ENCODE measurements around the gene PLXNA4. TPM values are rescaled to one million over a fixed set of nuclear protein-coding genes. Genes with fewer than 3 reads are reported as not detected.

The PLXNA4 gene
- total RNA-seq, 2 donors from 2014 or later: 0.99 to 1.1 TPM

GRCh38 chr7:132536654-132537395 is 39.4 kb downstream of the PLXNA4 start:
- ATAC-seq (replicated peaks in 1 of 2) (no peak), DNase-seq (no peak)
- Mint-ChIP-seq H3K4me1 (ENCODE audit: low read depth) (peaks cover 8% of the 10 kb centered on the region), H3K27me3 (ENCODE audit: low read depth) (no peaks in the 10 kb centered on the region), H3K36me3 (ENCODE audit: insufficient read depth in 2 of 2) (no peaks in the 10 kb centered on the region), H3K4me3 (no peak overlapping the region), H3K9me3 (no peaks in the 10 kb centered on the region), H3K27ac (no peak overlapping the region)

DNA sequence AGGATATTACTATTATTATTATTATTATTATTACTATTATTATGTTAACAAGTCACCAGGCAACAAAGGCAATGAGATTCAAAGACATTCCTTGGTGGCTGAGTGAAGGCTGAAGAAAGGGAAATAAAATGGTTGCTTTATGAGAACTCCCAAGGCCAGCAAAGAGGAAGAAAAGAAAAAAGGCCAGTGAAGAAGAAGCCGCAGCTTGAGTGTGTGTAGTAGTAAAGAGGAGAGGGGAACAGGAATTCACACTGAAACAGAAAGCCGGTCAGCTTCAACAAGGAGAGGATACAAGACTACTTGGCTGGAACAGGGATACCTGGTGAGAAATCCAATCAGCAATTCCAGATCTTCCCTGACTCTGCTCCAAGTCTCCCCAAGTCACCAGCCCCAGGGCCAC is 42.4 kb downstream of the PLXNA4 start:
- H3K27me3 Mint-ChIP-seq (ENCODE audit: low read depth): no peaks in the 10 kb centered on the region
- no peaks in the 10 kb centered on the region for H3K36me3 Mint-ChIP-seq (ENCODE audit: insufficient read depth in 2 of 2)
- ATAC-seq (replicated peaks in 1 of 2) (no peak), DNase-seq (no peak)
- no peak overlapping the region for H3K4me3 Mint-ChIP-seq
- H3K27ac Mint-ChIP-seq: no peak overlapping the region
- H3K4me1 Mint-ChIP-seq (ENCODE audit: low read depth): peaks cover 9% of the 10 kb centered on the region
- no peaks in the 10 kb centered on the region for H3K9me3 Mint-ChIP-seq

- H3K27ac Mint-ChIP-seq: no peak overlapping the region
- H3K9me3 Mint-ChIP-seq: no peaks in the 10 kb centered on the region
- no peaks in the 10 kb centered on the region for H3K36me3 Mint-ChIP-seq (ENCODE audit: insufficient read depth in 2 of 2)
- DNase-seq: no peak
- ATAC-seq (replicated peaks in 1 of 2): no peak
- H3K4me1 Mint-ChIP-seq (ENCODE audit: low read depth): peaks cover 9% of the 10 kb centered on the region
- no peaks in the 10 kb centered on the region for H3K27me3 Mint-ChIP-seq (ENCODE audit: low read depth)
- H3K4me3 Mint-ChIP-seq: no peak overlapping the region
These were observed 44.0 kb downstream of the PLXNA4 start for GRCh38 chr7:132532281-132532680.

DNA sequence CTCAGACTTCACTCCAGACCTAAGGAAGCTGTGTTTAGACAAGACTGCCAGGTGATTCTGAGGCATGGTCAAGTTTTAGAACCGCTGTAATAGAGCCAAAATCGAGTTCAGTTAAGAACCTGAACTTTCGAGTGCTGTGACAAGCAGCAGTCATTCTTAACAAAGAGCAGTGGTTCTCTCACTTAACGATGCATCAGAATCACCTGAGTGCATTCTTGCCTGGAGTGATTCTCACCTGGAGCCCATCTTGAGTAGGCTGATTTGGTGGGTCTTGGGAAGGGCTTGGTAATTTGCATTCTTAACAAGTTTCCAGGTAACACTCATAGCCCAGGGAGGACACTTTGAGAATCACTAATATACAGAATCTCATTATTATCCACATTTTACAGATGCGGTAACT is 44.7 kb downstream of the PLXNA4 start:
- no peak overlapping the region for H3K4me3 Mint-ChIP-seq
- DNase-seq: no peak
- no peak for ATAC-seq (replicated peaks in 1 of 2)

GRCh38 chr7:132528695-132529094 is 47.6 kb downstream of the PLXNA4 start:
- Mint-ChIP-seq H3K4me3 (no peak overlapping the region), H3K27me3 (ENCODE audit: low read depth) (no peaks in the 10 kb centered on the region), H3K4me1 (ENCODE audit: low read depth) (peaks cover 21% of the 10 kb centered on the region), H3K36me3 (ENCODE audit: insufficient read depth in 2 of 2) (no peaks in the 10 kb centered on the region), H3K9me3 (no peaks in the 10 kb centered on the region), H3K27ac (no peak overlapping the region)
- no peak for DNase-seq
- peak in 1 of 2 donors; percentile 57 for ATAC-seq (replicated peaks in 1 of 2)

More for the DNA sequence above, 44.7 kb downstream of the PLXNA4 start:
- Mint-ChIP-seq H3K36me3 (ENCODE audit: insufficient read depth in 2 of 2) (no peaks in the 10 kb centered on the region), H3K27me3 (ENCODE audit: low read depth) (no peaks in the 10 kb centered on the region), H3K9me3 (no peaks in the 10 kb centered on the region), H3K27ac (no peak overlapping the region), H3K4me1 (ENCODE audit: low read depth) (peaks cover 13% of the 10 kb centered on the region)

DNA sequence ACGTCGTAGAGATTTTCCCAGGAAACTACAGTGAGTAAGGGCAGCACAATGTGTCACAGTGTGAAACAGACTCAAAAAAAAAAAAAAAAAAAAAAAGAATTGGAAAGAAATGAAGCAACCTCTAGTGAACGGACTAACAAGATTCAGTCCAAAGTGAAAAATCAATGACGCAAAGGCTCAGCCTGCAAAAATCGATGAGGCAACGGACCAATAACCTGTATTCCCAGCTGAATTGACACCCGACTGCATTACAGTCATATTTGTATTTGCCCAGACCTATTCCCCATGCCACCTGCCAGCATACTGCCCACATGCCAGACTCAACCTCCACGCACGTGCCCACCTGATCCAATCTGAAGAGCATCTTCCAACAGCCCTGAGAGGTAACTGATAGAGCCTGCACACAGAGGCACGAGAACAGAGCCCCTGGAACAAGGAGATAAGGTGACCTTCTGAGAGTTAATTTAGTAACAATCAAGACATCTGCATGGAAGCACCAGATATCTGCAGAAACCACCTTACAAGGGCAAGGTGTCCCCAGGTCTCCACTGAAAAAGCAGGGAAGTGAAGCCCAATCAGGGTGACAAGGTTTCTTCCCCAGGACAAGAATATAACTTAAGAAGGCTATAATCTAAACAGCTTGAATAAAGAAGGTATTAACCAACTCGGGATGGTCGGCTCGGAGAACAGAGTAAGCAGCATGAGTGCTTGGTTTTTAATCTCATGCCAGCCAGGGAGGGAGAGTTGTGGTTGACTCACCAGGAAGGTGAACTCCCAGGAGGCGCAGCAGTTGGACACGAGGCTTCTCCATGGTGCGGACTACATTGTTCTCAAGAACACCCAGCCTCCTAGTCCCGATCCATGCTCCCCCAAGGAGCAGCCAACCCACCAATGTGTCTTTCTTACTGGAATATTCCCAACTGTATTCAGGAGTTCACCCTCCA is 48.5 kb downstream of the PLXNA4 start:
- Mint-ChIP-seq H3K4me1 (ENCODE audit: low read depth) (peaks cover 21% of the 10 kb centered on the region), H3K27ac (no peak overlapping the region), H3K9me3 (no peaks in the 10 kb centered on the region), H3K36me3 (ENCODE audit: insufficient read depth in 2 of 2) (no peaks in the 10 kb centered on the region), H3K4me3 (no peak overlapping the region), H3K27me3 (ENCODE audit: low read depth) (no peaks in the 10 kb centered on the region)
- DNase-seq: no peak
- ATAC-seq (replicated peaks in 1 of 2): no peak

DNA sequence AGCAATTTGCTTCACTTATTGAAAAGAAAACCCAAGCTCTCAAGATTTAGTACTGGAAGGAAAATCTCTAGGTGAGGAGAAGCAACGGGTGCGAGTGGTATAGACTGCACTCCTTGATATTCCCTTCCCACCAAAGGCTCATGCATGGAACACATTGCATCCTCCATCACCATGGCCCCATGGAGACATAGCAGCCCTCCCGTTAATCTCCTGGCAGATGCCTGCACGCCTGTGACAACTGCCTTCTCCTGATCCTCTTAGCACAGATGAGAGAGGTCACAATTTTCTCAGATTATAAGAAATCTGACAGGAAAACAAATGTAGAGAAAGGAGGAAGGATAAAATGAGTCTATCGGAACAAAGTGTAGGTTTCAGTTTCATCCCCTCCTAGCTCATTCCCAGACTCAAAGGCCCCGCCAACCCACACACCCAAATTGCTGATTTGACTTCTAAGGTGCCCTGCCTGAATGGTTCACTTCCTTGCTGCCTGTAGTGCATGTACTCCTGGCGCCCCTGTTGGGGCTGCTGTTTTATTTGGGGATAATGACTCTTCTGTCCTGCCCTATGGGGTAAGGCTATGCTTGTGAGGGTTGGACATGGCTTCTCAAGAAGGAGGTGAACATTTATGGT is 50.0 kb downstream of the PLXNA4 start:
- Mint-ChIP-seq H3K36me3 (ENCODE audit: insufficient read depth in 2 of 2) (no peaks in the 10 kb centered on the region), H3K27me3 (ENCODE audit: low read depth) (no peaks in the 10 kb centered on the region), H3K4me1 (ENCODE audit: low read depth) (peaks cover 18% of the 10 kb centered on the region), H3K27ac (no peak overlapping the region), H3K4me3 (peak overlapping the region; percentile 12 to 33), H3K9me3 (no peaks in the 10 kb centered on the region)
- ATAC-seq (replicated peaks in 1 of 2) (peak; percentile 66 to 85), DNase-seq (peak; percentile 12 to 27)

DNA sequence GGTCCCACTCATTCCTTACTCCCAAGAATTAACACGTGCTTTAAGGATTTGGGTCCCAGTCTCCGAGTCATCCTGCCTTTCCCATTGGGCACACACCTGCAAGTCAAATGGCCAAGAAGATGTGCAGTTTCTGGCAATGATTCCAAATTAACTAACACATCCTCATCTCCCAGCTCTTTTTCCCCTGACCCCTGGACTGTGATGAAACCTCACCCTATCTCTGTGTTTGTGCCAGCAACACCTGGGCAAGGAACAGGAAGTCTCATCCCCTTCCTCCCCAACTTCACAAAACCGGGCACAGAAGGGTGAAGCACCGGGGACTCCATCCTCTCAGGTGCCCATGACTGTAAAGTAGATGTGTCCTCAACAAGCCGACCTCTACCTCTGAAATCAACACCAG is 54.8 kb downstream of the PLXNA4 start:
- no peak for DNase-seq
- H3K9me3 Mint-ChIP-seq: no peaks in the 10 kb centered on the region
- H3K27me3 Mint-ChIP-seq (ENCODE audit: low read depth): no peaks in the 10 kb centered on the region
- H3K36me3 Mint-ChIP-seq (ENCODE audit: insufficient read depth in 2 of 2): no peaks in the 10 kb centered on the region
- H3K4me1 Mint-ChIP-seq (ENCODE audit: low read depth): peaks cover 6% of the 10 kb centered on the region
- ATAC-seq (replicated peaks in 1 of 2): no peak
- no peak overlapping the region for H3K27ac Mint-ChIP-seq
- H3K4me3 Mint-ChIP-seq: no peak overlapping the region

- Mint-ChIP-seq H3K36me3 (ENCODE audit: insufficient read depth in 2 of 2) (no peaks in the 10 kb centered on the region), H3K4me3 (no peak overlapping the region), H3K9me3 (no peaks in the 10 kb centered on the region), H3K4me1 (ENCODE audit: low read depth) (no peaks in the 10 kb centered on the region), H3K27ac (no peak overlapping the region), H3K27me3 (ENCODE audit: low read depth) (no peaks in the 10 kb centered on the region)
- ATAC-seq (replicated peaks in 1 of 2) (no peak), DNase-seq (no peak)
These were observed 55.5 kb downstream of the PLXNA4 start for GRCh38 chr7:132520591-132521280.

DNA sequence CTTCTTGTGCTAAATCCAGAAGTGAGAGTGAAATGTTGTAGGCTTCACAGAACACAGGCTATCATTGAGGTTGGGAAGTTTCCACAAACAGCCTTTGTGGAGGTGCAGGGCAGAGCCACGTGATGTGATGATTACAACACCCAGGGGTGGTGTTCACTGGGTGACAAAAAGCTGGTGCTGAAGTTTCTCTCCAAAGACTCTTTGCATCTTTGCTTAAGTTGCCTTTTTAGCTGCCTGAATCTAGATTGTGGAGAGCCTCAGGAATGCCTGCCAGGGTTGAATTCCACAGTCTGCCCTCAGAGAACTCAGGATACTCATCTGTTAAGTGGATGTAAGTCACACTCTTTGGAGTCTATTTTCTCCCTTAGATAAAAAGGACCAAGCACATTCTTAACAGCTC is 56.3 kb downstream of the PLXNA4 start:
- Mint-ChIP-seq H3K9me3 (no peaks in the 10 kb centered on the region), H3K36me3 (ENCODE audit: insufficient read depth in 2 of 2) (no peaks in the 10 kb centered on the region), H3K4me1 (ENCODE audit: low read depth) (no peaks in the 10 kb centered on the region), H3K27ac (no peak overlapping the region), H3K27me3 (ENCODE audit: low read depth) (no peaks in the 10 kb centered on the region), H3K4me3 (no peak overlapping the region)
- DNase-seq (no peak), ATAC-seq (replicated peaks in 1 of 2) (no peak)

DNA sequence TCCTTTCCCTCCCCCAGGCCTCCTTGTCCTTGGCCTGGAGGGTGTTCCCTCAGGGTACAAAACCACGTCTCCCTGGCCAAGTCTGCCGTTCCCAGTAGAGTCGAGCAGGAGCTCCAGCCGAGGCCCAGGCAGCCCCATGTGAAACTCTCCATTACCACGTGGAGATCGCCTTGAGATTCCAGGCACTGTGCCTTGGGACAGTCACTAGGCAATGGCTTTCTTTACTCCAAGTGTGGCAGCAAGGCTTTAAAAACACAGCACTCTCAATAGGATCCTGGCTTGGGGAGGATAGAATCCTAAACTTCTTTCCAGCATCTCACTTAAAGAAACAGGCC is 57.5 kb downstream of the PLXNA4 start:
- H3K4me1 Mint-ChIP-seq (ENCODE audit: low read depth): no peaks in the 10 kb centered on the region
- DNase-seq: no peak
- no peak overlapping the region for H3K4me3 Mint-ChIP-seq
- H3K27ac Mint-ChIP-seq: no peak overlapping the region
- no peaks in the 10 kb centered on the region for H3K9me3 Mint-ChIP-seq
- ATAC-seq (replicated peaks in 1 of 2): no peak
- H3K27me3 Mint-ChIP-seq (ENCODE audit: low read depth): no peaks in the 10 kb centered on the region
- H3K36me3 Mint-ChIP-seq (ENCODE audit: insufficient read depth in 2 of 2): no peaks in the 10 kb centered on the region

DNA sequence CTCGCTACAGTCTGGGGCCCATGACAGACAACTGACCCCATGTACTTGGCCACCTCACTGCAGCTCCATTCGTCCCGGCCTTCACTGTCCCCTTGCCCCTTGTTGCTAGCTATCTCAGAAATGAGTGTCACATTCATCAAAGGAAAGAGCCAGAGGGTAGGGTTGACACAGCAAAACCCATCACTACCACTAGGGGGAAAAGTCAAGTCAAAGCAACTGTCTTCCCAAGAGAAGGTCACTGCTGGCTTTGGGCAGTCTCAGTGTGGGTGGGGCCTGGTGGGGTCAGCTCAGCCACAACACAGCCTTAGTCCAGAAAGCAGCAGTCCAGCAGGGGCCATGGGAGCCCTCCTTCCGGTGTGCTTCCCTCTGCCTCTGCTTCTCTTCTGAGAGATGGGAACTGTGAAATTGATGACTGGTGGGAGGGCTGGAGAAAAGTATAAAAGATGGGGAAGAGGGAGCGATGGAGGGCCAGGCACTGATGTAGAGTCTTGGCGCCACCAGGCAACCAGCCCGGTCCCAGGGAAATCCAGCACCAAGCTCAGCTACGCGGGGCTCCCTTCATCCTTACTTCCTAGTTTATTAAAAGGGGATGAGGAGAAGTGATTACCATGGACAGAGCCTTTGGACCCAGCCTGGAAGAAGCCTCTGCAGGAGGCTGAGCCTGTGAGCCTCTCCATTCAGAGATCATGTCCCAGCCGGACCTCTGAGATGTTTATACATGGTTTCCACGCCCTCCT is 58.0 kb downstream of the PLXNA4 start:
- no peaks in the 10 kb centered on the region for H3K4me1 Mint-ChIP-seq (ENCODE audit: low read depth)
- ATAC-seq (replicated peaks in 1 of 2) (peak; percentile 31 to 53), DNase-seq (peak in 1 of 2 donors; percentile 29)
- H3K4me3 Mint-ChIP-seq: no peak overlapping the region
- H3K9me3 Mint-ChIP-seq: no peaks in the 10 kb centered on the region
- no peak overlapping the region for H3K27ac Mint-ChIP-seq
- H3K27me3 Mint-ChIP-seq (ENCODE audit: low read depth): no peaks in the 10 kb centered on the region
- H3K36me3 Mint-ChIP-seq (ENCODE audit: insufficient read depth in 2 of 2): no peaks in the 10 kb centered on the region
